DND-41 (cell line): ENCODE data around the gene METTL15.

ENCODE experiments used
- EZH2 ChIP-seq: IDR thresholded peaks from 3 replicates; pipeline ENCODE4 v1.6.1; 2012; ENCODE audit warnings: borderline replicate concordance, low read depth, mild to moderate bottlenecking, moderate library complexity, low read length, inconsistent platforms; ENCODE audit not compliant: severe bottlenecking
- TF ChIP-seq, protein P1 (sequence below): IDR thresholded peaks from 2 replicates; pipeline ENCODE4 v1.5.1; 2012; ENCODE audit warnings: borderline replicate concordance, low read length, moderate library complexity, mild to moderate bottlenecking; ENCODE audit not compliant: poor library complexity, severe bottlenecking; ENCODE audit errors: extremely low read depth

DNA sequence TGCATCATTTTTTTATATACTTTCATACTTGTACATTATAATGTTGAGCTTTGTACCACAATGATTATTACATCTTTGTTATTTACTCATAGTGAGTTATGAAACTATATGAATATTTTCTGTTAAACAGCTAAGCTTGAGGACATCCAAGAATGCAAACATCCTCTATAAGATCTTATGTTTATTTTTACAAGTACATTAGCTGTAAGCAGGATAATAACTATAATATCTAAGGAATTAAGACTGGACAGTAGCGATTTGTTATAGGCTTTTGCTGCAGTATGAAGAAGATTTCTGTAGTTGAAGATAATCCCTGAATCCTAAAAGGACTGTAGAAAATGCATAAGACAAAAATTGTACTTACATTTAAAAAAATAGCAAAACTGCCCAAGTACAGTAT is 176.0 kb downstream of the METTL15 start:
- no peak for TF ChIP-seq EZH2
- TF ChIP-seq, protein P1, sequence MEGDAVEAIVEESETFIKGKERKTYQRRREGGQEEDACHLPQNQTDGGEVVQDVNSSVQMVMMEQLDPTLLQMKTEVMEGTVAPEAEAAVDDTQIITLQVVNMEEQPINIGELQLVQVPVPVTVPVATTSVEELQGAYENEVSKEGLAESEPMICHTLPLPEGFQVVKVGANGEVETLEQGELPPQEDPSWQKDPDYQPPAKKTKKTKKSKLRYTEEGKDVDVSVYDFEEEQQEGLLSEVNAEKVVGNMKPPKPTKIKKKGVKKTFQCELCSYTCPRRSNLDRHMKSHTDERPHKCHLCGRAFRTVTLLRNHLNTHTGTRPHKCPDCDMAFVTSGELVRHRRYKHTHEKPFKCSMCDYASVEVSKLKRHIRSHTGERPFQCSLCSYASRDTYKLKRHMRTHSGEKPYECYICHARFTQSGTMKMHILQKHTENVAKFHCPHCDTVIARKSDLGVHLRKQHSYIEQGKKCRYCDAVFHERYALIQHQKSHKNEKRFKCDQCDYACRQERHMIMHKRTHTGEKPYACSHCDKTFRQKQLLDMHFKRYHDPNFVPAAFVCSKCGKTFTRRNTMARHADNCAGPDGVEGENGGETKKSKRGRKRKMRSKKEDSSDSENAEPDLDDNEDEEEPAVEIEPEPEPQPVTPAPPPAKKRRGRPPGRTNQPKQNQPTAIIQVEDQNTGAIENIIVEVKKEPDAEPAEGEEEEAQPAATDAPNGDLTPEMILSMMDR, result no peak
